Measurements from ENCODE around the gene C10orf67.

GRCh38 chr10:23281044-23281433 lies 63.6 kb downstream of the C10orf67 start:
- TF ChIP-seq POLR2AphosphoS5 (IDR thresholded peaks at IDR 0.05; ENCODE audit: insufficient read depth in 1 of 2, low read depth in 1 of 2), result no peak
- TF ChIP-seq, protein P1, sequence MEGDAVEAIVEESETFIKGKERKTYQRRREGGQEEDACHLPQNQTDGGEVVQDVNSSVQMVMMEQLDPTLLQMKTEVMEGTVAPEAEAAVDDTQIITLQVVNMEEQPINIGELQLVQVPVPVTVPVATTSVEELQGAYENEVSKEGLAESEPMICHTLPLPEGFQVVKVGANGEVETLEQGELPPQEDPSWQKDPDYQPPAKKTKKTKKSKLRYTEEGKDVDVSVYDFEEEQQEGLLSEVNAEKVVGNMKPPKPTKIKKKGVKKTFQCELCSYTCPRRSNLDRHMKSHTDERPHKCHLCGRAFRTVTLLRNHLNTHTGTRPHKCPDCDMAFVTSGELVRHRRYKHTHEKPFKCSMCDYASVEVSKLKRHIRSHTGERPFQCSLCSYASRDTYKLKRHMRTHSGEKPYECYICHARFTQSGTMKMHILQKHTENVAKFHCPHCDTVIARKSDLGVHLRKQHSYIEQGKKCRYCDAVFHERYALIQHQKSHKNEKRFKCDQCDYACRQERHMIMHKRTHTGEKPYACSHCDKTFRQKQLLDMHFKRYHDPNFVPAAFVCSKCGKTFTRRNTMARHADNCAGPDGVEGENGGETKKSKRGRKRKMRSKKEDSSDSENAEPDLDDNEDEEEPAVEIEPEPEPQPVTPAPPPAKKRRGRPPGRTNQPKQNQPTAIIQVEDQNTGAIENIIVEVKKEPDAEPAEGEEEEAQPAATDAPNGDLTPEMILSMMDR (IDR thresholded peaks at IDR 0.05), result no peak
